GM13976 (cell line): ENCODE data around the gene STK10.

Experiments
- DNase-seq: peaks from one replicate; pipeline ENCODE4 v3.0.0; 2012; ENCODE audit warnings: low spot score
- in situ Hi-C: fragments of 300-500 bp; cut with MboI; formaldehyde crosslinking; loops from one replicate; pipeline ENCODE4 v1.12.0; 2022; ENCODE audit warnings: low sequenced_read_pairs, mixed read lengths, inconsistent platforms; ENCODE audit not compliant: unreplicated experiment
- TF ChIP-seq, protein P1 (sequence below): IDR thresholded peaks from 2 replicates; pipeline ENCODE4 v1.5.1; 2012; ENCODE audit warnings: borderline replicate concordance, mild to moderate bottlenecking; ENCODE audit not compliant: insufficient read depth; ENCODE audit errors: extremely low read depth, missing control alignments, control extremely low read depth

The STK10 gene

DNA sequence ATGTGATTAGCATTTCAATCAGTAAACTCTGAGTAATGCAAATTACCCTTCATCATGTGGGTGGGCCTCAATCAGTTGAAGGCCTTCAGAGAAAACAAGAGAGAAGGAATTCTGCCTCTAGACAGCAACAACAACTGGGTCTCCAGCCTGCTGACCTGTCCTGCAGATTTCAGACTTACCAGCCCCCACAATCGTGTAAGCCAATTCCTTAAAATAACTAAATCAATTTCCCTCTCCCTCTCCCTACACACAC, 139.9 kb downstream of the STK10 start:
- TF ChIP-seq, protein P1, sequence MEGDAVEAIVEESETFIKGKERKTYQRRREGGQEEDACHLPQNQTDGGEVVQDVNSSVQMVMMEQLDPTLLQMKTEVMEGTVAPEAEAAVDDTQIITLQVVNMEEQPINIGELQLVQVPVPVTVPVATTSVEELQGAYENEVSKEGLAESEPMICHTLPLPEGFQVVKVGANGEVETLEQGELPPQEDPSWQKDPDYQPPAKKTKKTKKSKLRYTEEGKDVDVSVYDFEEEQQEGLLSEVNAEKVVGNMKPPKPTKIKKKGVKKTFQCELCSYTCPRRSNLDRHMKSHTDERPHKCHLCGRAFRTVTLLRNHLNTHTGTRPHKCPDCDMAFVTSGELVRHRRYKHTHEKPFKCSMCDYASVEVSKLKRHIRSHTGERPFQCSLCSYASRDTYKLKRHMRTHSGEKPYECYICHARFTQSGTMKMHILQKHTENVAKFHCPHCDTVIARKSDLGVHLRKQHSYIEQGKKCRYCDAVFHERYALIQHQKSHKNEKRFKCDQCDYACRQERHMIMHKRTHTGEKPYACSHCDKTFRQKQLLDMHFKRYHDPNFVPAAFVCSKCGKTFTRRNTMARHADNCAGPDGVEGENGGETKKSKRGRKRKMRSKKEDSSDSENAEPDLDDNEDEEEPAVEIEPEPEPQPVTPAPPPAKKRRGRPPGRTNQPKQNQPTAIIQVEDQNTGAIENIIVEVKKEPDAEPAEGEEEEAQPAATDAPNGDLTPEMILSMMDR, result no peak
- in situ Hi-C loops, result loop anchor here (10.0 to 25.0 kb wide), 3 partner anchors 133 to 636 kb away; partner anchors contain the start of gene FGF18
- DNase-seq, result no peak

DNA sequence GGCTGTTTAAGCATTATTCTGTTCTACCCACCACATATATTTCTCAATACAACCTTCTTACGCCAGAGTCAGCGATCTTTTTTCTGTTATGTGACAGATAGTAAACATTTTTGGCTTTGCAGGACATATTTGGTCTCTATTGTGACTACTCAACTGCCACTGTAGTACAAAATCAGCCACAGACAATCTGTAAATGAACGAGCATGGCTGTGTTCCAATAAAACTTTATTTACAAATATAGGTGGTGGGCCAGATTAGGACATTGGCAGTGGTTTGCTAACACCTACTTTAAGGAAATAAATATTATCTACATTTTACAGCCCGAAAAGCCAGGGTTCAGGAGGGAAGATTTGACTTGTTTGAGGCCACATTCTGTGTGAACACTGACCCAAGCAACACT, 141.4 kb downstream of the STK10 start:
- TF ChIP-seq, protein P1, result no peak
- in situ Hi-C loops, result loop anchor here (10.0 to 25.0 kb wide), 3 partner anchors 132 to 634 kb away; partner anchors contain the start of gene FGF18
- DNase-seq, result no peak

DNA sequence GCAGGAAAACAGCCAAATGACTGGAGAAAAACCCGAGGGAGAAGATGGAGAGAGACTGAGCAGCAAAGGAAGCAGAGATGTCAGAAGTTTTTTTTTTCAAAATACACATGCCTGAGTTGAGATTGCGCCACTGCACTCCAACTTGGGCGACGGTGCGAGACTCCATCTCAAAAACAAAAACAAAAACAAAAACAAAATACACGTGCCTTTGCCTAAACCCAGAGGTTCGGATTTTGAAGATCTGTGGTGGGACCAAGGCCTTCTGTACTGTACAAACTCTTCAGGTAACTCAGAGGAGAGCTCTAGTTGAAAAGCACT, 142.8 kb downstream of the STK10 start:
- TF ChIP-seq, protein P1, result no peak
- no peak for DNase-seq
- in situ Hi-C loops, result loop anchor here (10.0 to 25.0 kb wide), 3 partner anchors 130 to 633 kb away; partner anchors contain the start of gene FGF18

DNA sequence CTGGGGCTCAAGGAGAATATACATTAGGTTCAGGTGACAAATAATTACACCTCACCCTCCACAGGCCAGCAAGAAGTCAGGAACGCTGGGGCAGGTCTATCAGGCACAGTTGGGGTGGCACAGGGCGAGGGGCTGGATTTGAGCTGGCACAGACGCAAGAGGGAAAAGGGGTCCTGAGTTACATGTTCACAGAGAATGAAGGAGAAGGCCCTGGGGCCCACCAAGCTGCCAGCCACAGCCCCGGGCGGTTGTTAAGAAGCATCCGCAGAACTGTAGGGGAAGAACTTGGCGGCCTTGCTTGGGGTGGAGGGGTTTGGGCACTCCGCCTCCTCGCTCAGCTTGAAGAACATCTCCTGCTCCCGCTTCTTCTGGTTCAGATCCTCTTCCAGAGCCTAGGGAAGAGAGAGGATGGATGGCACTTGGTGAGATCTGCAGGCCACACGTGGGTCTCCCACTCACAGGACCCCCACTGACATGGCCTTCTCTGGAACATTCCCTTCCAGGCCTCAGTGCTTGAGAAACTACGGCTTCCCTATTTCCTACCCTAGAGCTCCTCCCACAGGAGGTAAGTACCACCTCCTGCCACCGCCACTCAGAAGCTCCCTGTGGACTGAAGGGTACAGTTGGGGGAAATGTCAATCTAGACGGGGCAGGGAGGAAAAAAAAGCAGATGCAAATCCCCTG, 143.3 kb downstream of the STK10 start:
- DNase-seq, result no peak
- TF ChIP-seq, protein P1, result no peak
- in situ Hi-C loops, result loop anchor here (10.0 to 25.0 kb wide), 3 partner anchors 130 to 632 kb away; partner anchors contain the start of gene FGF18

DNA sequence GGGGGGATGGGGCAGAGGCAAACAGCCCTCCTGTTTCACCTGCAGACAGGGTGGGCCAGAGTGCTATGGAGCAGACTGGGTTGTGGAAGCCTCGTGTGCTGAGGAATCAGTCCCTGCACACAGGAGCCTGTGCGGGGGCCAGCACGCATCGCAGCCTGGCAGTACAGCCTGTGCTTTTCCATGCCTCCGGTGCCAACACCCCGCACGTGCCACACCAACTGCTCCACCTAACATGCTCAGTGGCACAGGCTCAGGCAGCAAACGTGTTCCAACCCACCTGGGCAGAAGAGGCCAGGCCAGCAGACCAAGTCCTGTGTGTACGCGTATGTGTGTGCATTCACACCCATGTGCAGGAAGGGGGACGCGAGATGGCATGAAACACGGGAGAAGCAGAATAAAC, 144.2 kb downstream of the STK10 start:
- TF ChIP-seq, protein P1, result no peak
- in situ Hi-C loops, result loop anchor here (10.0 to 25.0 kb wide), 3 partner anchors 129 to 632 kb away; partner anchors contain the start of gene FGF18
- no peak for DNase-seq

DNA sequence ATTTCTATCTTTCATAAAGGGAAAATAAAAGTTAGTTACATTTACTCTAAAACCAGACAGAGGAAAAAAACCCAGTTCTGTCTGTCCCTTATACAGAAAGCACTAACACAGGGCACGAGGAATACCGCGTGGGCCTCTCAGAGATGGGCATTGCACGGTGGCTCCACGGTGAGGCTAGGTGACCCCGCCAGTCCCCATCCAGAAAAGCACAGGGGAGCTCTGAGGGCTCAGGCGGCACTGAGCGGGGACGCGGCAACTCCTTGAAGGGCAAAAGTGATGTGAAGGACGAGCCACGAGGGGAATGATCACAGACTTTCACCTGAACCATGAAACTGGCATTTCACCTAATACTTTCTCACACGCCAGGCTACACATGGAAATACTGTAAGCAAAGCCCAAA, 145.8 kb downstream of the STK10 start:
- DNase-seq, result no peak
- TF ChIP-seq, protein P1, result no peak
- in situ Hi-C loops, result loop anchor here (10.0 to 25.0 kb wide), 3 partner anchors 127 to 630 kb away; partner anchors contain the start of gene FGF18
